ENCODE results near the gene UGT3A1. TPM values are rescaled to one million over a fixed set of nuclear protein-coding genes. Genes with fewer than 3 reads are reported as not detected.
"Not testable (repeated sequence)": the region's sequence is repeated elsewhere in the genome, so short reads cannot be mapped to it uniquely, and the experiment has no call there.

Gene UGT3A1
- total and polyA plus RNA-seq, 2 experiments from 2014 or later: 27.9 to 35.4 TPM

GRCh38 chr5:36028816-36029465 lies 37.8 kb upstream of the UGT3A1 start:
- Histone ChIP-seq H3K4me1 (ENCODE audit: insufficient read depth) (peaks cover 7% of the 10 kb centered on the region), H3K9me2 (replicated peaks; ENCODE audit: insufficient read depth) (no peaks in the 10 kb centered on the region), H3K27ac (no peak overlapping the region), H3K9me3 (ENCODE audit: low read depth) (no peaks in the 10 kb centered on the region), H3K27me3 (no peaks in the 10 kb centered on the region), H4K20me1 (ENCODE audit: insufficient read depth, poor library complexity, severe bottlenecking) (no peaks in the 10 kb centered on the region), H3K79me2 (no peaks in the 10 kb centered on the region), H3K36me3 (replicated peaks; ENCODE audit: insufficient read depth, low read depth) (no peaks in the 10 kb centered on the region), H2AFZ (no peak overlapping the region), H3K4me3 (no peak overlapping the region), H3K4me2 (no peak overlapping the region)
- TF ChIP-seq EZH2phosphoT487 (IDR thresholded peaks at IDR 0.05; ENCODE audit: low read depth, severe bottlenecking, unreplicated experiment) (no peak), EZH2 (IDR thresholded peaks at IDR 0.05; ENCODE audit: borderline replicate concordance) (no peak), CTCF (IDR thresholded peaks at IDR 0.05; ENCODE audit: poor library complexity) (no peak)
- 73% methylated on average over 5 of the region's 5 CpGs for WGBS (ENCODE audit: low lambda C conversion rate, missing lambda C conversion rate)
- no peak for DNase-seq (ENCODE audit: low spot score)

- no peaks in the 10 kb centered on the region for H3K36me3 ChIP-seq (replicated peaks; ENCODE audit: insufficient read depth, low read depth)
- no peaks in the 10 kb centered on the region for H3K27me3 ChIP-seq
- H3K9me2 ChIP-seq (replicated peaks; ENCODE audit: insufficient read depth): no peaks in the 10 kb centered on the region
- no peaks in the 10 kb centered on the region for H3K79me2 ChIP-seq
- H3K4me3 ChIP-seq: no peak overlapping the region
- H3K4me1 ChIP-seq (ENCODE audit: insufficient read depth): peaks cover under 1% of the 10 kb centered on the region
- no peaks in the 10 kb centered on the region for H3K9me3 ChIP-seq (ENCODE audit: low read depth)
- no peak overlapping the region for H3K4me2 ChIP-seq
- TF ChIP-seq EZH2 (IDR thresholded peaks at IDR 0.05; ENCODE audit: borderline replicate concordance) (no peak), EZH2phosphoT487 (IDR thresholded peaks at IDR 0.05; ENCODE audit: low read depth, severe bottlenecking, unreplicated experiment) (no peak), CTCF (IDR thresholded peaks at IDR 0.05; ENCODE audit: poor library complexity) (no peak)
- 90% methylated on average over 8 of the region's 8 CpGs for WGBS (ENCODE audit: low lambda C conversion rate, missing lambda C conversion rate)
- no peak overlapping the region for H3K27ac ChIP-seq
- no peak for DNase-seq (ENCODE audit: low spot score)
- H2AFZ ChIP-seq: no peak overlapping the region
- no peaks in the 10 kb centered on the region for H4K20me1 ChIP-seq (ENCODE audit: insufficient read depth, poor library complexity, severe bottlenecking)
These were observed 36.5 kb upstream of the UGT3A1 start for GRCh38 chr5:36027711-36028110.

- Histone ChIP-seq H3K4me1 (ENCODE audit: insufficient read depth) (no peaks in the 10 kb centered on the region), H3K79me2 (no peaks in the 10 kb centered on the region), H4K20me1 (ENCODE audit: insufficient read depth, poor library complexity, severe bottlenecking) (no peaks in the 10 kb centered on the region), H3K36me3 (replicated peaks; ENCODE audit: insufficient read depth, low read depth) (no peaks in the 10 kb centered on the region), H3K27ac (no peak overlapping the region), H3K9me3 (ENCODE audit: low read depth) (no peaks in the 10 kb centered on the region), H3K27me3 (no peaks in the 10 kb centered on the region), H2AFZ (no peak overlapping the region), H3K9me2 (replicated peaks; ENCODE audit: insufficient read depth) (no peaks in the 10 kb centered on the region), H3K4me3 (no peak overlapping the region), H3K4me2 (no peak overlapping the region)
- DNase-seq (ENCODE audit: low spot score): no peak
- WGBS (ENCODE audit: low lambda C conversion rate, missing lambda C conversion rate): 75% methylated on average over 6 of the region's 6 CpGs
- TF ChIP-seq EZH2phosphoT487 (IDR thresholded peaks at IDR 0.05; ENCODE audit: low read depth, severe bottlenecking, unreplicated experiment) (no peak), EZH2 (IDR thresholded peaks at IDR 0.05; ENCODE audit: borderline replicate concordance) (no peak), CTCF (IDR thresholded peaks at IDR 0.05; ENCODE audit: poor library complexity) (no peak)
These were observed 35.7 kb upstream of the UGT3A1 start for GRCh38 chr5:36026706-36027465.

GRCh38 chr5:36022246-36022645 lies 31.1 kb upstream of the UGT3A1 start:
- not testable (repeated sequence) for H4K20me1 ChIP-seq (ENCODE audit: insufficient read depth, poor library complexity, severe bottlenecking); H3K36me3 ChIP-seq (replicated peaks; ENCODE audit: insufficient read depth, low read depth); H3K9me3 ChIP-seq (ENCODE audit: low read depth); H2AFZ ChIP-seq; H3K27me3 ChIP-seq; H3K4me2 ChIP-seq; H3K9me2 ChIP-seq (replicated peaks; ENCODE audit: insufficient read depth); H3K4me3 ChIP-seq; H3K4me1 ChIP-seq (ENCODE audit: insufficient read depth); H3K27ac ChIP-seq; H3K79me2 ChIP-seq; DNase-seq (ENCODE audit: low spot score)
- WGBS (ENCODE audit: low lambda C conversion rate, missing lambda C conversion rate): 61% methylated on average over 6 of the region's 6 CpGs

GRCh38 chr5:36019584-36019983 lies 28.4 kb upstream of the UGT3A1 start:
- H3K9me3 ChIP-seq (ENCODE audit: low read depth); H3K27ac ChIP-seq; H3K4me2 ChIP-seq; H2AFZ ChIP-seq; H3K9me2 ChIP-seq (replicated peaks; ENCODE audit: insufficient read depth); H3K27me3 ChIP-seq; H3K4me3 ChIP-seq; H3K79me2 ChIP-seq; H3K4me1 ChIP-seq (ENCODE audit: insufficient read depth); DNase-seq (ENCODE audit: low spot score); H4K20me1 ChIP-seq (ENCODE audit: insufficient read depth, poor library complexity, severe bottlenecking); H3K36me3 ChIP-seq (replicated peaks; ENCODE audit: insufficient read depth, low read depth): not testable (repeated sequence)
- WGBS (ENCODE audit: low lambda C conversion rate, missing lambda C conversion rate): 85% methylated on average over 5 of the region's 5 CpGs

Data from hepatocyte (in vitro differentiated cells).